Amniotic epithelial cell (primary cell): ENCODE data around the gene MYMX.
"Not testable (repeated sequence)": the region's sequence is repeated elsewhere in the genome, so short reads cannot be mapped to it uniquely, and the experiment has no call there.

Source experiments
- DNase-seq: peaks from one replicate; pipeline ENCODE4 v3.0.0-alpha.2; 2010; ENCODE audit warnings: low read depth

MYMX gene

GRCh38 chr6:44219815-44220784, 3.4 kb downstream of the MYMX start:
- DNase-seq = no peak

GRCh38 chr6:44220913-44221290, 4.2 kb downstream of the MYMX start:
- DNase-seq = no peak

GRCh38 chr6:44221291-44221960, 4.7 kb downstream of the MYMX start:
- peak; percentile 77 for DNase-seq

- no peak for DNase-seq
Measured at GRCh38 chr6:44221961-44222335, 5.2 kb downstream of the MYMX start.

- no peak for DNase-seq
Measured at GRCh38 chr6:44222486-44223318, 6.0 kb downstream of the MYMX start.

- DNase-seq = peak; percentile 15
Measured at GRCh38 chr6:44223319-44224028, 6.7 kb downstream of the MYMX start, which contains the start of gene SLC29A1. TSS of gene SLC29A1 (plus strand) at chr6:44223595. CDS start at chr6:44227314, 3,719 bp downstream.

- peak; percentile 11 for DNase-seq
Measured at GRCh38 chr6:44224029-44224964, 7.6 kb downstream of the MYMX start.

GRCh38 chr6:44224965-44225305, 8.2 kb downstream of the MYMX start:
- no peak for DNase-seq

GRCh38 chr6:44225579-44226325, 9.0 kb downstream of the MYMX start:
- no peak for DNase-seq

- no peak for DNase-seq
Measured at GRCh38 chr6:44226368-44227147, 9.8 kb downstream of the MYMX start.

- DNase-seq = no peak
Measured at GRCh38 chr6:44227148-44227793, 10.5 kb downstream of the MYMX start.

GRCh38 chr6:44228031-44228430, 11.3 kb downstream of the MYMX start:
- no peak for DNase-seq

- no peak for DNase-seq
Measured at GRCh38 chr6:44228433-44228832, 11.7 kb downstream of the MYMX start.

- no peak for DNase-seq
Measured at GRCh38 chr6:44228836-44229235, 12.1 kb downstream of the MYMX start.

GRCh38 chr6:44229376-44230033, 12.8 kb downstream of the MYMX start:
- DNase-seq = no peak

- DNase-seq = no peak
Measured at GRCh38 chr6:44230034-44230675, 13.4 kb downstream of the MYMX start.

GRCh38 chr6:44231426-44231825, 14.7 kb downstream of the MYMX start:
- not testable (repeated sequence) for DNase-seq
